Transverse colon (tissue), 4 donors: Measurements from ENCODE around the gene SPTBN1.
"Not testable (repeated sequence)": the region's sequence is repeated elsewhere in the genome, so short reads cannot be mapped to it uniquely, and the experiment has no call there.

Source experiments
- CTCF ChIP-seq, 5 experiments: fragments of 200-600 bp in 3 of 5; fragments of 450-650 bp in 2 of 5; sonication (generic) in 3 of 5; IDR thresholded peaks; 1 replicate in 2 of 5; 2 replicates in 3 of 5; pipeline ENCODE4 v1.5.1; 2016 to 2017; ENCODE audit warnings: antibody characterized with exemption in 5 of 5, inconsistent platforms in 3 of 5, mild to moderate bottlenecking in 2 of 5, moderate library complexity in 1 of 5
- EP300 ChIP-seq: sonication (generic); formaldehyde crosslinking; IDR thresholded peaks from one replicate; pipeline ENCODE4 v1.6.1; 2017; ENCODE audit warnings: antibody characterized with exemption, low read depth
- POLR2A ChIP-seq: fragments of 450-650 bp; IDR thresholded peaks from one replicate; pipeline ENCODE4 v1.6.1; 2016; ENCODE audit warnings: antibody characterized with exemption, mild to moderate bottlenecking, moderate library complexity
- POLR2AphosphoS5 ChIP-seq, 3 donors: sonication (generic); formaldehyde crosslinking; IDR thresholded peaks; one replicate each; pipeline ENCODE4 v1.6.1; 2016; ENCODE audit warnings: antibody characterized with exemption in 3 of 3

GRCh38 chr2:54485756-54486155 lies 29.6 kb downstream of the SPTBN1 start:
- TF ChIP-seq CTCF (IDR thresholded peaks at IDR 0.05); EP300; POLR2A; POLR2AphosphoS5 (IDR thresholded peaks at IDR 0.05): not testable (repeated sequence)
